ENCODE results near the gene EIF5. TPM values are rescaled to one million over a fixed set of nuclear protein-coding genes. Genes with fewer than 3 reads are reported as not detected.

Gene EIF5
- total RNA-seq, 1 experiment from 2014 or later, result 356 TPM

DNA sequence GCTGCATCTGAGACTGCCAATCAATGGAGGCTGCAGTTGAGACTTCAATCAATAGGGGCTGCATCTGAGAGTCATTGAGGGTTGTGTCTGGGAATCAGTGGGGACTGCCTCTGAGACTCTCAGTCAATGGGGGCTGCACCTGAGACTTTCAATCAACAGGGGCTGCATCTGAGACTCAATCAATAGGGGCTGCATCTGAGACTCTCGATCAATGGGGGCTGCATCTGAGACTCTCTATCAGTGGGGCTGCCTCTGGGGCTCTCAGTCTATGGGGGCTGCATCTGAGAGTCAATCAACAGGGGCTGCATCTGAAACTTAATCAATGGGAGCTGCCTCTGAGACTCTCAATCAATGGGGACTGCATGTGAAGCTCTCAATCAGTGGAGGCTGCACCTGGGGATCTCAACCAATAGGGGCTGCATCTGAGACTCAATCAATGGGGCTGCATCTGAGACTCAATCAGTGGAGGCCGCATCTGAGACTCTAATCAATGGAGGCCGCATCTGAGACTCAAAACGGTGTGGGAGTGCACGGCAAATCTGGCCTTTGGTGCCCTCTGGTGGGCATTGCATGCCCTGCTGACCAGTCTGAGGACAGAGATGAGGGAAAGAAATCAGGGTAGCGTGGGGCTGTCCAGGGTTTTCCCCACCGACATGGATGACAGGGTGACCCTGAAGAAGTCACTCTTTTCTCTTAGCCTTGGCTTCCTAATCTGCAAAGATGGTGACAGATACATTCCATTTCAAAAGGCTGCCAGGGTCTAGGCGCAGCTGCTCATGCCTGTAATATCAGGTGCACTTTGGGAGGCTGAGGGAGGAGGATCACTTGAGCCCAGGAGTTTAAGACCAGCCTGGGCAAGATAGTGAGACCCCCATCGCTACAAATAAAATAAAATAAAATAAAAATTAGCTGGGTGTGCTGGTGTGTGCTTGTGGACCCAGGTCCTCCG is 41.3 kb upstream of the EIF5 start:
- no peak overlapping the region for H3K14ac ChIP-seq (ENCODE audit: insufficient read depth, low read length)
- no peaks in the 10 kb centered on the region for H3K79me2 ChIP-seq (ENCODE audit: insufficient read depth, low read length)
- no peak overlapping the region for H4K91ac ChIP-seq (ENCODE audit: insufficient read length, low read depth, low read length)
- no peak overlapping the region for H2BK15ac ChIP-seq (ENCODE audit: low read depth, low read length)
- WGBS (ENCODE audit: extremely low coverage, insufficient read length, low lambda C conversion rate), result no CpG with 5 or more reads among the region's 10 CpGs
- Mint-ChIP-seq H3K27ac (no peak overlapping the region), H3K4me1 (peaks cover under 1 to 6% of the 10 kb centered on the region in 2 experiments; a peak in 3 of 4 replicates), H3K9me3 (peaks cover 4 to 8% of the 10 kb centered on the region in 2 experiments; a peak in 4 of 5 replicates), H3K36me3 (ENCODE audit: insufficient read depth in 1 of 3, low read depth in 3 of 3) (no peaks in the 10 kb centered on the region; a peak in 1 of 7 replicates), H3K4me3 (peak overlapping the region in 1 of 2 experiments; percentile 4; a peak in 1 of 5 replicates), H3K27me3 (ENCODE audit: low read depth) (peaks cover 8% of the 10 kb centered on the region)
- H3K4me2 ChIP-seq (ENCODE audit: insufficient read depth, insufficient read length, low read length), result no peak overlapping the region
- H4K5ac ChIP-seq (ENCODE audit: insufficient read length, low read depth, low read length), result no peak overlapping the region
- no peak overlapping the region for H3K18ac ChIP-seq (ENCODE audit: insufficient read length, low read depth, low read length)
- DNase-seq, result peak; percentile 74
- no peak overlapping the region for H2BK120ac ChIP-seq (ENCODE audit: low read depth, low read length, poor library complexity, severe bottlenecking)
- H3K9me3 ChIP-seq (ENCODE audit: control insufficient read depth, low read depth, low read length), result no peaks in the 10 kb centered on the region
- no peak overlapping the region for H3K23ac ChIP-seq (ENCODE audit: insufficient read length, low read depth, low read length)
- no peaks in the 10 kb centered on the region for H3K27me3 ChIP-seq (ENCODE audit: insufficient read depth, low read length)
- H2BK5ac ChIP-seq (ENCODE audit: insufficient read length, low read length), result no peak overlapping the region
- H3K23me2 ChIP-seq (ENCODE audit: insufficient read length, low read depth, low read length, poor library complexity, severe bottlenecking), result peaks cover 3% of the 10 kb centered on the region
- no peak overlapping the region for H3K56ac ChIP-seq (ENCODE audit: insufficient read length, low read depth, low read length)
- TF ChIP-seq CTCF (conservative IDR thresholded peaks at IDR 0.05), result peak; percentile 91
- H3K4me1 ChIP-seq (ENCODE audit: insufficient read depth, low read length), result no peaks in the 10 kb centered on the region
- H2BK12ac ChIP-seq (ENCODE audit: insufficient read length, low read depth, low read length), result no peak overlapping the region
- no peak overlapping the region for H3T11ph ChIP-seq (ENCODE audit: low read length)
- no peak overlapping the region for H3K27ac ChIP-seq (ENCODE audit: insufficient read length, low read depth, low read length)
- H3K4ac ChIP-seq (ENCODE audit: low read depth, low read length), result no peak overlapping the region
- H3K79me1 ChIP-seq (ENCODE audit: insufficient read depth, low read depth, low read length, poor library complexity, severe bottlenecking), result no peaks in the 10 kb centered on the region
- H4K8ac ChIP-seq (replicated peaks; ENCODE audit: insufficient read length, low read depth, low read length), result no peak overlapping the region
- no peaks in the 10 kb centered on the region for H4K20me1 ChIP-seq (ENCODE audit: control insufficient read depth, insufficient read depth, insufficient read length)
- no peak overlapping the region for H2AFZ ChIP-seq (ENCODE audit: low read length)
- H2BK20ac ChIP-seq (ENCODE audit: low read depth, low read length, poor library complexity, severe bottlenecking), result no peak overlapping the region
- H2AK5ac ChIP-seq (ENCODE audit: insufficient read length, low read length), result no peak overlapping the region
- no peak overlapping the region for H3K9ac ChIP-seq (ENCODE audit: extremely low read depth, insufficient read length, low read length)

Measured in H9 (cell line).